Activated CD4-positive, CD25-positive, alpha-beta regulatory T cell treated with anti-CD3 and anti-CD28 coated beads, Interleukin-2, amount 50 U/mL, for 24 hours (primary cell): Measurements from ENCODE around the gene FAM193A.
A peak's percentile ranks its signal among the peaks of the same experiment; 100 is the strongest.
"Not testable (repeated sequence)": the region's sequence is repeated elsewhere in the genome, so short reads cannot be mapped to it uniquely, and the experiment has no call there.

Source experiments
- ATAC-seq, 2 donors: fragments of 150-1000 bp; cut with Tn5 transposase; one replicate each; pipeline ENCODE4 v1.10.0; 2021; ENCODE audit warnings: mild to moderate bottlenecking in 1 of 2, moderate library complexity in 1 of 2

Gene FAM193A

GRCh38 chr4:2536193-2537010, at the start of gene FAM193A:
Gene FAM193A, plus strand, starts transcription at chr4:2536647. Its CDS starts 269 bp downstream, at chr4:2536916.
- peak; percentile 96 to 97 for ATAC-seq

- no peak for ATAC-seq
Observed at GRCh38 chr4:2486981-2487380, 49.5 kb upstream of the FAM193A start.

- peak; percentile 85 to 87 for ATAC-seq
Observed at GRCh38 chr4:2487632-2488031, 48.8 kb upstream of the FAM193A start.

- no peak for ATAC-seq
Observed at GRCh38 chr4:2489081-2489805, 47.2 kb upstream of the FAM193A start.

- no peak for ATAC-seq
Observed at GRCh38 chr4:2489841-2490552, 46.5 kb upstream of the FAM193A start.

- no peak for ATAC-seq
Observed at GRCh38 chr4:2492970-2493369, 43.5 kb upstream of the FAM193A start.

- no peak for ATAC-seq
Observed at GRCh38 chr4:2494992-2495391, 41.5 kb upstream of the FAM193A start.

GRCh38 chr4:2497324-2497723, 39.1 kb upstream of the FAM193A start:
- ATAC-seq, result no peak

GRCh38 chr4:2497931-2498330, 38.5 kb upstream of the FAM193A start:
- peak; percentile 46 to 62 for ATAC-seq

GRCh38 chr4:2500547-2500946, 35.9 kb upstream of the FAM193A start:
- ATAC-seq, result peak; percentile 53 to 66

- ATAC-seq, result no peak
Observed at GRCh38 chr4:2501034-2501594, 35.3 kb upstream of the FAM193A start.

GRCh38 chr4:2503809-2504208, 32.6 kb upstream of the FAM193A start:
- ATAC-seq, result no peak

GRCh38 chr4:2507259-2507658, 29.2 kb upstream of the FAM193A start:
- ATAC-seq, result no peak

GRCh38 chr4:2507855-2508254, 28.6 kb upstream of the FAM193A start:
- no peak for ATAC-seq

- ATAC-seq, result no peak
Observed at GRCh38 chr4:2510351-2511259, 25.8 kb upstream of the FAM193A start.

GRCh38 chr4:2511645-2512131, 24.8 kb upstream of the FAM193A start:
- ATAC-seq, result no peak

- ATAC-seq, result no peak
Observed at GRCh38 chr4:2512396-2513135, 23.9 kb upstream of the FAM193A start.

GRCh38 chr4:2514193-2514592, 22.3 kb upstream of the FAM193A start:
- ATAC-seq, result not testable (repeated sequence)

- ATAC-seq, result not testable (repeated sequence)
Observed at GRCh38 chr4:2514944-2515343, 21.5 kb upstream of the FAM193A start.

GRCh38 chr4:2515830-2516550, 20.5 kb upstream of the FAM193A start:
- no peak for ATAC-seq
